ENCODE data around the gene DENND1A.

- no peak for TF ChIP-seq CTCF (IDR thresholded peaks at IDR 0.05)
- TF ChIP-seq EP300 (IDR thresholded peaks at IDR 0.05), result no peak
- no peak for TF ChIP-seq POLR2AphosphoS5 (IDR thresholded peaks at IDR 0.05)
Measured at GRCh38 chr9:123769719-123770118, 160.2 kb downstream of the DENND1A start.
